A673 (cell line): ENCODE measurements around the gene SPG7.

Source experiments
- EZH2 ChIP-seq: fragments of 200-600 bp; sonication (generic); IDR thresholded peaks from 2 replicates; pipeline ENCODE4 v1.6.1; 2017; ENCODE audit warnings: borderline replicate concordance, low read depth, mild to moderate bottlenecking, mixed read lengths, antibody characterized with exemption, low read length; ENCODE audit not compliant: poor library complexity, severe bottlenecking
- TF ChIP-seq, protein P1 (sequence below): fragments of 300-800, 200-600 bp; sonication (generic); conservative IDR thresholded peaks from 2 replicates; pipeline ENCODE4 v1.5.1; 2017; ENCODE audit warnings: low read depth, mild to moderate bottlenecking, antibody characterized with exemption, low read length, moderate library complexity, mixed read lengths

GRCh38 chr16:89545831-89546574 lies 37.8 kb downstream of the SPG7 start:
- TF ChIP-seq, protein P1, sequence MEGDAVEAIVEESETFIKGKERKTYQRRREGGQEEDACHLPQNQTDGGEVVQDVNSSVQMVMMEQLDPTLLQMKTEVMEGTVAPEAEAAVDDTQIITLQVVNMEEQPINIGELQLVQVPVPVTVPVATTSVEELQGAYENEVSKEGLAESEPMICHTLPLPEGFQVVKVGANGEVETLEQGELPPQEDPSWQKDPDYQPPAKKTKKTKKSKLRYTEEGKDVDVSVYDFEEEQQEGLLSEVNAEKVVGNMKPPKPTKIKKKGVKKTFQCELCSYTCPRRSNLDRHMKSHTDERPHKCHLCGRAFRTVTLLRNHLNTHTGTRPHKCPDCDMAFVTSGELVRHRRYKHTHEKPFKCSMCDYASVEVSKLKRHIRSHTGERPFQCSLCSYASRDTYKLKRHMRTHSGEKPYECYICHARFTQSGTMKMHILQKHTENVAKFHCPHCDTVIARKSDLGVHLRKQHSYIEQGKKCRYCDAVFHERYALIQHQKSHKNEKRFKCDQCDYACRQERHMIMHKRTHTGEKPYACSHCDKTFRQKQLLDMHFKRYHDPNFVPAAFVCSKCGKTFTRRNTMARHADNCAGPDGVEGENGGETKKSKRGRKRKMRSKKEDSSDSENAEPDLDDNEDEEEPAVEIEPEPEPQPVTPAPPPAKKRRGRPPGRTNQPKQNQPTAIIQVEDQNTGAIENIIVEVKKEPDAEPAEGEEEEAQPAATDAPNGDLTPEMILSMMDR: no peak
- no peak for TF ChIP-seq EZH2
